Measurements from ENCODE around the gene MAP7.
"Not testable (repeated sequence)": the region's sequence is repeated elsewhere in the genome, so short reads cannot be mapped to it uniquely, and the experiment has no call there.

MAP7 gene

DNA sequence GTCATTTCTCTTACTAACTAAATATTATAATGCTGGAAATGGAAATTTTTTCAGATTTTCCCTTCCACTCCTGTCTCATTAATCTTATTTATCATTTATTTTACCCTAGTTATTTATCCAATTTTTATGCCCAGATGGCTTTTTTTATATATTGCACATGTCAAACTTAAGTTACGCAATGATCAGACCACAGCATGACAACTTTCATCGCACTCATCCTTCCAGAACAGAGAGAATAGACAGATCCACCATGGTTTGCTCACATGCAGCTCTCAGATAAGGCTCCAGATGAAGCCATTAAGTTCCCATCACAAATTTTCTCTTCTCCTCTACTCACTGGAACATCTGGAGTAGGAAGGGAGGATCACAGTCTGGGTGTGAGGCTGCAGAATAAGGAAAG lies 48.7 kb downstream of the MAP7 start:
- ATAC-seq: no peak

DNA sequence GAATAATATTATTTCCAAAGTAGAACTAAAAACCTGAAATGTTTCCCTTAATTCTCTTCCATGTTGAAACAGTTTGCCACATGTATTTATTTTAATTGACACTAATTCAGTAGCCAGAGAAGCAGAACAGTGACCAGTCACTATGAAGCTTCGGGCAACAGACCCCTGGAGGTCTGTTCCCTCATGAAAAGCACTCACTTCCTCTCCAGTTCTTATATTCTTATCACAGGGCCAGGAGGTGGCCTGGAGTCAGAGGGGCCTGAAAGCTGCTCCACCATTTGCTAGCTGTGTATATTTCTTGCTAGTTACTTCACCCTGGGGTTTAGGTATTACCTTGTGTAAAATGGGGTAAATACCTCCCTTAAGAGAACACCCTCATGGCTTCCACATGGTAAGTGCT lies 49.1 kb downstream of the MAP7 start:
- no peak for ATAC-seq

DNA sequence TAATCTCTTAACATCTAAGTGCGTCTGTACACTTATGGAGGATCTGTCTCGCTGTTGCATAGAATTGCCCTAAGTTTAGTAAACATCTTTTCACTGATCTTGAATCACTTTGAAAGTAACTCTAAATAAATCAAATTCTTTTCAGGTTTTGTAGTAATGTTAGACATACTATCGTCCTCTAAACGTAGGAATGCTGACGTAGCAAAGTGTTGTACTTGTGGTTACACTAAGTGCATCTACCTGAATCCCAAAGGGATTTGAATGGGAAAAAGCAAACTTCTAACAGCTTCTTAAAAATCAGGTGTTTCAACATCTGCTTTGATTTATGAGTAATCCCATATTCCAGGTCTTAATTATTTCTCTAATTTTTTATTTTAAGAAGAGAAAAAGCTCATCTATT lies 49.8 kb downstream of the MAP7 start:
- no peak for ATAC-seq

DNA sequence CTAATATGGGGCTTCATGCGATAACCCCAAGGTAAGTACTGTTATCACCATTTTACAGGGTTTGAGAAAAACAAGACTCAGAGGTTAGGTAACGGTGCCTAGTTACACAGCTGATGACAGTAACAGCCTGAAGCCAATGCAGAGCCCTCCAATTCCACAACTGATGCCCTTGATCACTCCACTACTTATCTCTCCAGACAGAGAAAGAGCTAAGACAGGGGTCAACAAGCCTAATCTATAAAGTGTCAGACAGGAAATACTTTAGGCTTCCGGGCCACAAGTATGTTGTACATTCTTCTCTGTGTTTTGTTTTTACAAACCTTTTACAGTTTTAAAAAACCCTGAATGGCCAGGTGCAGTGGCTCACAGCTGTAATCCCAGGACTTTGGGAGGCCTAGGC lies 50.9 kb downstream of the MAP7 start:
- ATAC-seq: no peak

DNA sequence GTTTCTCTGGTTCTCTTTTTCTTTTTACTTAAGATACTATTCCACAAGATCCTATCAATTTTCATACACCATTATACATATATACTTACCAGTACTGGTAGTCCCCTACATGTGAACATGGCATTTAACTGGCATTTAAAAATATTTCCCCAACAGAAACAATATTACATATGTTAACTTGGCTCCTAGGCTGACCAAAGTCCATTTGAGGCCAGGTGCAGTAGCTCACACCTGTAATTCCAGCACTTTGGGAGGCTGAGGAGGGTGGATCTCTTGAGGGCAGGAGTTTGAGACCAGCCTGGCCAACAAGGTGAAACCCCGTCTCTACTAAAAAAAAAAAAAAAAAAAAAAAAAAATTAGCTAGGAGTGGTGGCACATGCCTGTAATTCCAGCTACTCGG lies 53.8 kb downstream of the MAP7 start:
- not testable (repeated sequence) for ATAC-seq

DNA sequence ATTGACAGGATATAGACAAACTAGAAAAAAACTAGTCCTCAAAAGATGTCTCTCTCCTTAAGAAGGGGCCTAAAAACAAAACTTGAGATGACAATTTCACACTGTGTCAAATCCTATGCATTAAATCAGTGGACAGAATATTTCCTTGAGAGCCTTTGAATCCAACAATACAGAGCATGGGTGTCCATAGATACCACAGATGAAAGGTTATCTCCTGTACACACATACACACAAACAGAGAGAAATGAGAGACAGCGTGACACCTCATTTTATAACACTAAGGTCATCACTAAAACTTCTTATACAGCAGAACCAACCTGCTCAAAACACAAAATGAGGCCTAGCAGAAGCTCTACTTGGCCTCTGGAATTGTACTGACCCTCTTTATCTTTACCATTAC lies 55.5 kb downstream of the MAP7 start:
- ATAC-seq: no peak

DNA sequence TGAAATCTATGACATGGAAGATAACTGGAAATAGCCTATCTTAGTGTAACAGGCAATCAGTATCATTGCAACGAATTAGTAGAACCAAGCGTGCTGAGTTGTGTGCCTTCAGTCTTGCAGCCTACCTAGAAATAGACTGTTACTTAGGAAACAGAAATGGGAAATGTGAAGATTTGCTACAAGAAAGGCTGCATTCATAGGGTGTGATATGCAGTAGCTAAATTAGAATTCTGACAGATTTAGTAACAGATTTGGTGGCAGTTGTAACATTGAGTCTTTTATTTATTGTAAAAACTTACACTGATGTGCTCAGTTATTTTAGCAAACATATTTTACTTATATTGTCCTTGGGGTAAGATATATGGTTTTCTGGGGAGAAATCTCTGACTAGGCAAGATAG lies 56.2 kb downstream of the MAP7 start:
- ATAC-seq: no peak

DNA sequence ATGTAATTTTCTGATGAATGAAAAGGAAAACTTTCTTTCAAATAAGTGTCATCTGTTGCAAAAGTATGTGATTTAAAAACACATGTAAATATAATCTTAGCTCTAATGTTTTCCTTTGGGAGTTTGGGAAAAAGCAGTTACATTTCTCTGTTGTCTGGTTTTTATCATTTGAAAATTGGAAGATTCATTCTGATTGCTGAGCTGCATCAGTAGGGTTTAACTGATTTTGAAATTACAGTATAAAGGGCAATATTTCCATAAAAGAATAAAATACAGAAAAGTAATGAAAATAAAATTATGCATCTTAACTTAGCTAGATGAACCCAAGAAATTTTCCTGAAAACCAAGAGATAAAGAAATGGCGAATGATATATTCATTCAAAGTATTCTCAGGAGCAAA lies 57.8 kb downstream of the MAP7 start:
- ATAC-seq: no peak

DNA sequence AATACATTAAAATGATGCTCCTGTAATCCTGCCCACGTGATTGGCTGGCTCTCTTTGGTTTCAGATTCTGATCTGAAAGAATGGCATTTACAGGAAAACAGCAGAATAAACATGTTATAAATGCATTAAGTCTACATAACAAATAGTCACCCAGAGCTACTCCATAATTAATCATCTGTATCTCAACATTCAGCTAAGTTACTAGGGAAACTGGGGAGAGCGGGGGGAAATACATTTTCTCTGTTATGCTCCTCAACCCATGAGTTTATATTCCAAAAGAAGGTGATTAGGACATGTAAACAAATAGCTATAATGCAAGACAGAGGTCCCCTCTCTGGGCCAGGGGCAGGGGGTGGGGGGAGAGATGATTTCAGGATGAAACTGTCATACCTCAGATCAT lies 58.5 kb downstream of the MAP7 start:
- ATAC-seq: no peak

DNA sequence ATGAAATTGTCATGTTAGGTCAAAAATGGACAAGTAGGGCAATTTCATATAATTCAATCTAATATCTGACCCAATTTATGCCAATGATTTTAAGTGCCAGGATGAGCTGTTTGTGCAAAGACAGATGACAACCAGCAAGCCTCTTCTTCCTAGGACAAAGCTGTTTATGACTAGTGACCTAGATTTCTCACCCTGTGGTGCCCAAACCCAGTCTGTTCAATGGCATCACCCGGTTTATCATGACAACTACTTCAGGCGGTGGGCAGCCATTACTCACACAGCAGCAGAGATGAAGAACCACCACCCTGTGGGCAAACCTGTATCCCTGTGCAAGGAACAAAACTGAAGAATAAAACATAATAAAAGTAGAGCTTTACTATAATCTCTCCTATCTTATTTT lies 59.0 kb downstream of the MAP7 start:
- ATAC-seq: no peak

DNA sequence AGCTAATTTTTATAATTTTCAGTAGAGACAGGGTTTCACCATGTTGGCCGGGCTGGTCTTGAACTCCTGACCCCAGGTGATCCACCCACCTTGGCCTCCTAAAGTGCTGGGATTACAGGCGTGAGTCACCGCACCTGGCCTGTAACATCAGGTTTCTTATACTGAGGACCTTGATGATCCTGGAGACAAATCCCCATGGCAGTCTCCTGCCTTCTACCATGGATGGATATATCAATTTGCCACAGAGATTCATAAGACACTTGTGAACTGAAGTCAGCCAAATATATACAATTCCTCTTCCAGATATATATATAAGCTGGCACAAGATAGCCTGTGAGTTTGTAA lies 60.6 kb downstream of the MAP7 start:
- not testable (repeated sequence) for ATAC-seq

DNA sequence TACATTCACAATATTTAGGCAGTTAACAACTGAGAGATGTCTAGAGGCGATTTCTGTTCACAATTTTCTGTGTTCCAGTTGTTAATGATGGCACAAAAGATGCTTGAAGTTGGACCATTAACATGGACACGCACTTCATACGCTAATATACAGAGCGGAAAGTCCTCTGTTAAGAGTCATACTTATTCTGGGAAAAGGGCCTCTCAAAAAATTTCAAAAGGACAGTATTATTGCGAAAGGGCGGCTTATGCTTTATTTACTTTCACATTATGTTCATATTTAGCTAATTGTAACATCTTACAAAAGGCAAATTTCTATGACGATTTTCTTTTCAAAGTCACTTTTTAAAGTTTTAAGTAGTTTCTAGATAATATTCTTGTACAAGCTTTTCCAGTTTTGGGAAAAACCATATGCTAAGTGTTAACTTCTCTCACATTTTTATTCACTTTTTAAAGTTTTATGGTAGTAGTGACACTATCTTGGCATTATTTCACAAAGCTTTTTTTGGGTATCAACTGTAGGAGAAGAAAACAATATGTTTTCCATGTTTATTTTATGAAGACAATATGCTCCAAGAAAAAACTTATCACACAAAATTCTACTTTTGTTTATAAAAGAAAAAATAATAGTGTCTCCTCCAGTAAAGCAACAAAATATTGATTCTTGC lies 62.3 kb downstream of the MAP7 start:
- no peak for ATAC-seq

DNA sequence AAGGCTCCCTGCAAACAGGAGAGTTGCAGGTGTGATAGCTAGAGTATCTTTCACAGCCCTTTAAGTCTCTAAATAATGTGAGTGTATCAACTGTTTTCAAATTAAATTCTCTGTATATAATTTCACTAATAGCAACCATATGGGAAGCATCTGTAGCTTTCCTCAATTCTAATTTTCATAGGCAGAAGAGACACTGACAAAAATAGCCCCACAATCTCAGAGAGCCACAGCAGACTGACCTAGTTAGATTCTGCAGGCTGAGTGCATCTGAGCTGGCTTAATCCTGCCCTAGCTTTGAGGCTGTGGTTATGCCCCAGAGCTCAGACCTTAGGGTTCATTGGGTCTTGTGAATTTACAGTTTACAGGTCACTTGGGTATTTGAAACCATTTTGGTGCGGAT lies 63.9 kb downstream of the MAP7 start:
- no peak for ATAC-seq

DNA sequence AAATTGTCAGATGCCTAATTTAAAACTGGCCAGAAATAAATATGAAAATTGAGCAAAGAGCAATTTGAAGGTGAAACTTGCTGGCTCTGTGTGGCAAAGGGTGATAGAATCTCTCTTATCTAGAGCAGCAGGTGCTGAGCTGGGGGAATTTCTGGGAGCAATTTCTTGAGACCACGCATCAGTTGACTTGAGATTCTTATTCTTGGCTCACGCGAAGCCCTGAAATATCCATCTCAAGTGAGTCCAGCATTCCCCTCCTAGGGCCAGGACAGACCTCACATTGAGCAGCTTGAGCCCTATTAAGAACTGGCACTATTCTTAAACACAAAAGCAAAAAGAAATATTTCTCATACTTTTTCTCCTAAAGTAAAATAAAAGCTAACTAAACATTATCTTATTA lies 66.3 kb downstream of the MAP7 start:
- ATAC-seq: no peak

DNA sequence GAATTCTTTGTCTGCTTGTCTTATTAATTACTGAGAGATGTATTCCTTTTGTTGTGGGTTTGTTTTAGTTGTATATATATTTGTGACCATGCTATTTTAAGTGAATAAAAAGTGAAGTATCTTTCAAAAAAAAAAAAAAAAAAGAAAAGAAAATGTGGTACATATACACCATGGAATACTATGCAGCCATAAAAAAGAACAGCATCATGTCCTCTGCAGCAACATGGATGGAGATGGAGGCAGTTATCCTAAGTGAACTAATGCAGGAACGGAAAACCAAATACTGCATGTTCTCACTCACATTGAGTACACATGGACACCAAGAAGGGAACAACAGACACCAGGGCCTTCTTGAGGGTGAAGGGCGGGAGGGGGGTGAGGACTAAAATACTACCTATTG lies 67.2 kb downstream of the MAP7 start:
- ATAC-seq: not testable (repeated sequence)

DNA sequence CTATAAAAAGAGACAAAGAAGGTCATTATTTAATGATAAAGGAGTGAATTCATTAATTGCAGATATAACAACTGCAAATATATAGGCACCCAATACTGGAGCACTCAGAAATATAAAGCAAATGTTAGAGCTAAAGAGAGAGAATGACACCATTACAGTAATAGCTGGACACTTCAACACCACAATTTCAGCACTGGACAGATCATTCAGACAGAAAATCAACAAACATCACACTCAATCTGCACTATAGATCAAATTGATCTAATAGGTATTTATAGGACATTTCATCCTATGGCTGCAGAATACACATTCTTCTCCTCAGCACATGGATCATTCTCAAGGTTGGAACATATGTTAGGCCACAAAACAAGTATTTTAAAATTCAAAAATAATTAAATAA lies 72.7 kb downstream of the MAP7 start:
- ATAC-seq: no peak

DNA sequence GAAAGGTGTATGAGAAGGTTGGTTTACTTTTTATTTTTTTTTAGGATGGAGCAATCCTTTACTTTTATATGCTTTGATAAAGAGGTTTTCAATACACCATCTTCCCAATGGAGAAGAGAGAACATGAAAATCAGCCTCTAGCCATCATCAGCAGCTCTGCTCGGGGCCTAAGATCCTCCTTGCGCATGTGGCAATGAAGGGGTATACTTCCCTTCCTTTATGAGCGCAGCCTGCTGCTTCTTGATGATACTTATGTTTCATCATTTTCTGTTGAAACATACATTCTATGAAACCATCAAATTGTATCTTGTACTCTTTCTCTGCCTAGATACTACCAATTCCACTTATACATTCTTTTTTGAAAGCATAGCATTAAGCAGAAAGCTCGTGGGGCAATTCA lies 74.5 kb downstream of the MAP7 start:
- no peak for ATAC-seq

DNA sequence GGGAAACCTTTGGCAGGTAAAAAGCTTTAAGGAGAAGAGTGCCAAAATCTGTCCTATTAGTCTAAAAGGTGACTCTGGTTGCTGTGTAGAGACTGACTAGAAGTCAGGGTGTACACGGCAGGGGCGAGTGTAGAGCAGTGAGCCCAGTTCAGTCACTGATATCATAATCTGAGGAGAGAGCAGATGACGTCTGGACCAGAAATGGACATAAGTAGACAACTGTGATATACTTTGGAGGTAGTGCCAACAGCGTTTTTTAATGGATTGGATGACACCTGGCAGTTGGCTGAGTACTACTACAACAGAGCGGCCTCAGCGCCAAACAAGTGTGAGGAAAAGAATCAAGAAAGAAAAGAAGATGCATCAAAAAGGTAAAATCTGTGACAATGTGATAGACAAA lies 76.0 kb downstream of the MAP7 start:
- no peak for ATAC-seq

DNA sequence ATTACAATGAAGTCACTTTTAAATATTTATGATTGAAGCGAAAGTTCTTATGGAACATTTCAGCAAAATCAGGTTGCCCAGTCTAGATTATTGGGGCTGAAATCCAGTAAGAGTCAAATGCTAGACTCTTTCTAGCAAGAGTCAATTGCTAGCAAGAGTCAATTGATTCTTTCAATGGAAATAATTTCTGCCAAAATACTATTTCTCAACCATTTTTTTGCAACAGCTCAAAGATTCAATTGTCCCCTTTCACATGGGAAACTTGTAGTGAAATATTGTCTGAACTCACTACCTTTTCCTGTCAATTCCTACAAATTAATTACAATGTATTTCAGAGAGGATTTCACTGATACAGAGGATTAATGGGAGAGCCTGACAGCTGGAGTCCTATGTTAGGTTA lies 78.3 kb downstream of the MAP7 start:
- ATAC-seq: no peak

DNA sequence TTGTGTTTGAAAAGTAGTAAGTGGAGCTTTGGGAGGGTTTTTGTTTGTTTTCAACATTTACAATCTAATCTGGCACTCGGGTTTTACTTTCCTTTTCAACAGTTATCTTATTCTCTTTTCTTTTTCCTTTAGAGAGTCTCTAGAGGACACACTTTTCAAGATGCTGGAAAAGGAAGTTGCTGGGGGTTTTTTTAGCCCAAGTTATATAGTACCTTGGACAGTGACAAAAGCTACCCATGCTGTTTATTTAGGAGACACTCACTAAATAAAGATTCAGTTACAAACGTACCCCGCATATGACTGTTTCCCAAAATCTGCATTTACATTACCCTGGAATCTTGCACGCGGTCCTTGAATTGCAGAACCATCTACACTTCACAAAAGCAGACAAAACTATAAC lies 78.8 kb downstream of the MAP7 start:
- no peak for ATAC-seq

DNA sequence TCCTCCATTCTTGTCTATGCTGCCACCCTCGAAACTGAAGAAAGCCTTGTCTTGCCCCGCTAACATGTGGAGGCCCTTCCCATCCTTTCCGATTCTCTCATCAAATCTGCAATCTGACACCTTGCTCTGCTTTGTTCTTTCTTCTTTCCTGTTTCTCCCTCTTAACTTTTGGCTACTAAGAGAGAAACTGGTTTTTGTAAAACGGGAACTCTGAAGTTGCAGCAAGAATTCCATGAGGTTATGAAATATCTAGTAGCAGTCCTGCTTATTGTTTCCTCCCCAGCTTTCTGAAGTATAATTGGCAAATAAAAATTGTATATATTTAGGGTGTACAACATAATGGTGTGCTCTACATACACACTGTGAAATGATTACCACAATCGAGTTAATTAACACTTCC lies 80.2 kb downstream of the MAP7 start:
- no peak for ATAC-seq

DNA sequence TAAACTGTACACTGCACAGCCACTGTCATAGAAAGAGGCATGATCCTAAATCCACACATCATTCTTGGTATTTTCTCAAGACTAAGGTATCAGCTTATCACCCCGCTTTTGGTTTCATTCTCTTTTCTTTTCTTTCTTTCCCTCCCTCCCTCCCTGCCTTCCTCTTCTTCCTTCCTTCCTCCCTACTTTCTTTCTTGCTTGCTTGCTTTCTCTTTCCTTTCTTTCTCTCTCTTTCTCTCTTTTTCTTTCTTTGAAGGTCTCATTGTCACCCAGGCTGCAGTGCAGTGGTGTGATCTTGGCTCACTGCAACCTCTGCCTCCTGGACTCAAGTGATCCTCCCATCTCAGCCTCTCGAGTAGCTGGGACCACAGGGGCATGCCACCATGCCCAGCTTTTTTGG lies 81.1 kb downstream of the MAP7 start:
- ATAC-seq: no peak

DNA sequence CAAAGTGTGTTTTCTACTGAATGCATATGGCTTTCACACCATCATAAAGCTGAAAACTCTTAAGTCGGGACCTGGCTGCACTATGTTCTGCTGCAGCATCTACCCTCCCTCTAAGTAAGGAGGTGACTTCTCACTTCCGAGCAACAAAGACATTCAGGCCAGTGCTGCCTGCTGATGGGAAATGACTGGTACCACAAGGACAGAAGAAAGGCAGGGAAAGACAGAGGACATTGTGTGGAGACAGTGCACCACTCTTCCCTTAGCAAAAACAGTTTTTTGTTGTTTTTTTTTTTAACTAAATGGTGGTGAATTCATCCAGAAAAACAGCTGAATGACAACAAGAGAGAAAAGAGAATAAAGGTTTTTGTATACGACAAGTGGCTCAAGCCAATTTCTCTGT lies 81.5 kb downstream of the MAP7 start:
- ATAC-seq: no peak

DNA sequence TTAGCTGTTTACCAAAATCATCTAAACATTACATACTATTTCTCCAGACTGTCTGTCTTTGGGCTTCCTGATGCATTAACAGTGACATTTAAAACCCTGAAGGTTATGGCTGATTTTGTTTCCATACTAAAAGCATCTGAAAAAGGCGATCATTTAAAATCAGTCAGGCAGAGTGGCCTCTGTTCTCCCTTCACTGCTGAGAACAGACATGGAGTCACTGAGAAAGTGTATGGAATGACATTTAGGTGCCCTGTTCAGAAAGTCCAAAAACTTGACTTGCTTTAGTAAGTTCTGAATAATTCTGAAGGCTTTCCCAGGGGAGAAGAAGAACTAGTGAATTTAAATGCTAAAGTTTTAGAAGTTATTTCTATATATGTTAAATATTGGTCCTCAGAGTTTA lies 83.0 kb downstream of the MAP7 start:
- ATAC-seq: no peak

DNA sequence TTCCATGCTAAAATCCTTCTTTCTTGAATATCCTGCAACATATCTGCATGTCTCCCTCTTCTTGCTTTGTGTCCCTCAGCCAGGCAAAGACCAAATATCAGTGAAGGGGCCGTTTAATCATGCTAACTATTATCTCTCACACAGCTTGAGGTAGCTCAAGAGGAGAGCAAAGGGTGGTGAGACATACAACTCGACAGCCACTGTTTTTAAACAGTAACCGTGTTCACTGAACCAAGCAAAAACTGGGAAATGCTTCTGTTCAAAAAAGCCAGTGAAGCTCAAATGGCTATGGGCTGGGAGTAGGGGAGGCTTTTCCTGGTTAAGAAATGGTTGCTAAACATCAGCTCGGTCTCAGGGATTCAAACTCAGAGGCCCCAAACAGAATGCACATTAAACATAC lies 83.4 kb downstream of the MAP7 start:
- ATAC-seq: no peak

DNA sequence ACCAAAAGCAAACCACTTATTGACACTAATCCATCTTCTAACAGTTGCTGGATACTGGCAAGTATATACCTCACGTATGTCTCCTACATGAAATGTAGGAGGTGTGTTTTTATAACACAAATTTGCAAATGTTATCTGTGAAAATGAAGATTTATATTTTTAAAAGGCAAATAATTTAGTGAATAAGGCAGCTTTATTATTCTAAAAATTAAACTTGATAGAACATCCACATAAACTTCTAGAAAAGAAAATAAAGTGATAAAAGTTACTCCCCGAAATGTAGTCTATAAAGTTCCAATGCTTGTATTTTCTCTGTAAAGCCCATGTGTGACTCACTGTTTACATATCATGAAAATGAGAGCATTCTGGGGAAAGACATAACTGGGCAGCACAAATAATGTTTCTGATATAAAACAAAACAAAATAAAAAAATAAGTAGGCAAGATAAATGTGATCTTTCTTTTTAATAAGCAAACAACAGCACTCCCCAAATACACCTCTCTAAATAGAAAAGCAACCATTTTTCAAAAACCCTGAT lies 84.4 kb downstream of the MAP7 start:
- no peak for ATAC-seq
